SK-N-SH (cell line): ENCODE results near the gene PEX14.

Experiments used
- ELF1 ChIP-seq: IDR thresholded peaks from 2 replicates; pipeline ENCODE4 v1.4.0; 2012
- EP300 ChIP-seq, 2 experiments: IDR thresholded peaks; 2 replicates each; pipeline versions ENCODE4 v1.4.0 to v1.6.1; 2012; ENCODE audit warnings: borderline replicate concordance in 1 of 2, low read depth in 1 of 2, low read length in 1 of 2
- GABPA ChIP-seq: IDR thresholded peaks from 2 replicates; pipeline ENCODE4 v1.4.0; 2012; ENCODE audit warnings: low read depth, mild to moderate bottlenecking
- POLR2AphosphoS5 ChIP-seq: IDR thresholded peaks from 2 replicates; pipeline ENCODE4 v1.6.1; 2012; ENCODE audit warnings: low read depth, low read length
- RCOR1 ChIP-seq: fragments of 150-350 bp; IDR thresholded peaks from 2 replicates; pipeline ENCODE4 v1.6.1; 2017; ENCODE audit warnings: antibody characterized with exemption, low read length
- RFX5 ChIP-seq: IDR thresholded peaks from 2 replicates; pipeline ENCODE4 v1.6.1; 2012; ENCODE audit warnings: mild to moderate bottlenecking, improper control_type of control experiment, low read length
- SIN3A ChIP-seq: IDR thresholded peaks from 2 replicates; pipeline ENCODE4 v1.6.1; 2012; ENCODE audit warnings: low read depth, mild to moderate bottlenecking, low read length, moderate library complexity, borderline replicate concordance
- TAF1 ChIP-seq: IDR thresholded peaks from 2 replicates; pipeline ENCODE4 v1.6.1; 2012; ENCODE audit warnings: low read depth, mild to moderate bottlenecking, low read length, moderate library complexity, borderline replicate concordance
- TEAD4 ChIP-seq: IDR thresholded peaks from 2 replicates; pipeline ENCODE4 v1.4.0; 2012; ENCODE audit warnings: mild to moderate bottlenecking, borderline replicate concordance; ENCODE audit not compliant: insufficient read depth
- TF ChIP-seq, protein P1 (sequence below): IDR thresholded peaks from 2 replicates; pipeline ENCODE4 v1.4.0; 2012; ENCODE audit warnings: low read depth
- TF ChIP-seq, protein P2 (sequence below): fragments of 200-600 bp; sonication (generic); IDR thresholded peaks from 2 replicates; pipeline ENCODE4 v1.6.1; 2017; ENCODE audit warnings: antibody characterized with exemption, mild to moderate bottlenecking, moderate library complexity
- TF ChIP-seq, protein P3 (sequence below): fragments of 150-350 bp; IDR thresholded peaks from 2 replicates; pipeline ENCODE4 v1.6.1; 2017; ENCODE audit warnings: antibody characterized with exemption, low read length, low read depth, borderline replicate concordance
- TF ChIP-seq, protein P4 (sequence below): IDR thresholded peaks from 2 replicates; pipeline ENCODE4 v1.6.1; 2012; ENCODE audit warnings: mild to moderate bottlenecking, low read depth, low read length, moderate library complexity
- TF ChIP-seq, protein P5 (sequence below): IDR thresholded peaks from 2 replicates; pipeline ENCODE4 v1.4.0; 2012; ENCODE audit warnings: low read depth, borderline replicate concordance

DNA sequence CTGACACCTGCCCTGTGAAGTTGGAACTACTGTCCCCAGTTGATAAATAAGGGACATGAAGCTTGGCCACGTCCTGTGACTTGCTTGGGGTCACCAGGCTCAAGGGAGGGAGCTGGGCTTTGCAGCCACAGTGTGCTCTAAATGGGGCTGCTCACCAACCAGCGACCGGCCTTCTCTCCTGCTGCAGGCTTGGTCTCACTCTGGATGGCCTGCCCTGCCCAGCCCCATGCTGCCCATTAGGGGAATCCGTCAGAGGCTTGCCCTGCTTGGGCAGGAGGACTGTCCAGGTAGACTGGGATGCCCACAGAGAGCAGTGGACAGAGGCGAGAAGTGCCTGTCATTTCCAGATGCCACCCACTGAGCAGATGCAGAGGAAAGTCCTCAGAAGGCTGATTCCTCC is 45.8 kb upstream of the PEX14 start:
- TF ChIP-seq, protein P1, sequence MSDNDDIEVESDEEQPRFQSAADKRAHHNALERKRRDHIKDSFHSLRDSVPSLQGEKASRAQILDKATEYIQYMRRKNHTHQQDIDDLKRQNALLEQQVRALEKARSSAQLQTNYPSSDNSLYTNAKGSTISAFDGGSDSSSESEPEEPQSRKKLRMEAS: no peak
- TF ChIP-seq, protein P2, sequence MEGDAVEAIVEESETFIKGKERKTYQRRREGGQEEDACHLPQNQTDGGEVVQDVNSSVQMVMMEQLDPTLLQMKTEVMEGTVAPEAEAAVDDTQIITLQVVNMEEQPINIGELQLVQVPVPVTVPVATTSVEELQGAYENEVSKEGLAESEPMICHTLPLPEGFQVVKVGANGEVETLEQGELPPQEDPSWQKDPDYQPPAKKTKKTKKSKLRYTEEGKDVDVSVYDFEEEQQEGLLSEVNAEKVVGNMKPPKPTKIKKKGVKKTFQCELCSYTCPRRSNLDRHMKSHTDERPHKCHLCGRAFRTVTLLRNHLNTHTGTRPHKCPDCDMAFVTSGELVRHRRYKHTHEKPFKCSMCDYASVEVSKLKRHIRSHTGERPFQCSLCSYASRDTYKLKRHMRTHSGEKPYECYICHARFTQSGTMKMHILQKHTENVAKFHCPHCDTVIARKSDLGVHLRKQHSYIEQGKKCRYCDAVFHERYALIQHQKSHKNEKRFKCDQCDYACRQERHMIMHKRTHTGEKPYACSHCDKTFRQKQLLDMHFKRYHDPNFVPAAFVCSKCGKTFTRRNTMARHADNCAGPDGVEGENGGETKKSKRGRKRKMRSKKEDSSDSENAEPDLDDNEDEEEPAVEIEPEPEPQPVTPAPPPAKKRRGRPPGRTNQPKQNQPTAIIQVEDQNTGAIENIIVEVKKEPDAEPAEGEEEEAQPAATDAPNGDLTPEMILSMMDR: no peak
- TF ChIP-seq, protein P3, sequence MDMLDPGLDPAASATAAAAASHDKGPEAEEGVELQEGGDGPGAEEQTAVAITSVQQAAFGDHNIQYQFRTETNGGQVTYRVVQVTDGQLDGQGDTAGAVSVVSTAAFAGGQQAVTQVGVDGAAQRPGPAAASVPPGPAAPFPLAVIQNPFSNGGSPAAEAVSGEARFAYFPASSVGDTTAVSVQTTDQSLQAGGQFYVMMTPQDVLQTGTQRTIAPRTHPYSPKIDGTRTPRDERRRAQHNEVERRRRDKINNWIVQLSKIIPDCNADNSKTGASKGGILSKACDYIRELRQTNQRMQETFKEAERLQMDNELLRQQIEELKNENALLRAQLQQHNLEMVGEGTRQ: no peak
- TF ChIP-seq RCOR1 (no peak), EP300 (IDR thresholded peaks at IDR 0.05; ENCODE audit: borderline replicate concordance in 1 of 2, low read depth in 1 of 2, low read length in 1 of 2) (no peak), GABPA (no peak), TAF1 (no peak), ELF1 (no peak), SIN3A (no peak), POLR2AphosphoS5 (no peak), TEAD4 (no peak), RFX5 (no peak)
- TF ChIP-seq, protein P4, sequence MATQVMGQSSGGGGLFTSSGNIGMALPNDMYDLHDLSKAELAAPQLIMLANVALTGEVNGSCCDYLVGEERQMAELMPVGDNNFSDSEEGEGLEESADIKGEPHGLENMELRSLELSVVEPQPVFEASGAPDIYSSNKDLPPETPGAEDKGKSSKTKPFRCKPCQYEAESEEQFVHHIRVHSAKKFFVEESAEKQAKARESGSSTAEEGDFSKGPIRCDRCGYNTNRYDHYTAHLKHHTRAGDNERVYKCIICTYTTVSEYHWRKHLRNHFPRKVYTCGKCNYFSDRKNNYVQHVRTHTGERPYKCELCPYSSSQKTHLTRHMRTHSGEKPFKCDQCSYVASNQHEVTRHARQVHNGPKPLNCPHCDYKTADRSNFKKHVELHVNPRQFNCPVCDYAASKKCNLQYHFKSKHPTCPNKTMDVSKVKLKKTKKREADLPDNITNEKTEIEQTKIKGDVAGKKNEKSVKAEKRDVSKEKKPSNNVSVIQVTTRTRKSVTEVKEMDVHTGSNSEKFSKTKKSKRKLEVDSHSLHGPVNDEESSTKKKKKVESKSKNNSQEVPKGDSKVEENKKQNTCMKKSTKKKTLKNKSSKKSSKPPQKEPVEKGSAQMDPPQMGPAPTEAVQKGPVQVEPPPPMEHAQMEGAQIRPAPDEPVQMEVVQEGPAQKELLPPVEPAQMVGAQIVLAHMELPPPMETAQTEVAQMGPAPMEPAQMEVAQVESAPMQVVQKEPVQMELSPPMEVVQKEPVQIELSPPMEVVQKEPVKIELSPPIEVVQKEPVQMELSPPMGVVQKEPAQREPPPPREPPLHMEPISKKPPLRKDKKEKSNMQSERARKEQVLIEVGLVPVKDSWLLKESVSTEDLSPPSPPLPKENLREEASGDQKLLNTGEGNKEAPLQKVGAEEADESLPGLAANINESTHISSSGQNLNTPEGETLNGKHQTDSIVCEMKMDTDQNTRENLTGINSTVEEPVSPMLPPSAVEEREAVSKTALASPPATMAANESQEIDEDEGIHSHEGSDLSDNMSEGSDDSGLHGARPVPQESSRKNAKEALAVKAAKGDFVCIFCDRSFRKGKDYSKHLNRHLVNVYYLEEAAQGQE: no peak
- TF ChIP-seq, protein P5, sequence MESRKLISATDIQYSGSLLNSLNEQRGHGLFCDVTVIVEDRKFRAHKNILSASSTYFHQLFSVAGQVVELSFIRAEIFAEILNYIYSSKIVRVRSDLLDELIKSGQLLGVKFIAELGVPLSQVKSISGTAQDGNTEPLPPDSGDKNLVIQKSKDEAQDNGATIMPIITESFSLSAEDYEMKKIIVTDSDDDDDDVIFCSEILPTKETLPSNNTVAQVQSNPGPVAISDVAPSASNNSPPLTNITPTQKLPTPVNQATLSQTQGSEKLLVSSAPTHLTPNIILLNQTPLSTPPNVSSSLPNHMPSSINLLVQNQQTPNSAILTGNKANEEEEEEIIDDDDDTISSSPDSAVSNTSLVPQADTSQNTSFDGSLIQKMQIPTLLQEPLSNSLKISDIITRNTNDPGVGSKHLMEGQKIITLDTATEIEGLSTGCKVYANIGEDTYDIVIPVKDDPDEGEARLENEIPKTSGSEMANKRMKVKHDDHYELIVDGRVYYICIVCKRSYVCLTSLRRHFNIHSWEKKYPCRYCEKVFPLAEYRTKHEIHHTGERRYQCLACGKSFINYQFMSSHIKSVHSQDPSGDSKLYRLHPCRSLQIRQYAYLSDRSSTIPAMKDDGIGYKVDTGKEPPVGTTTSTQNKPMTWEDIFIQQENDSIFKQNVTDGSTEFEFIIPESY: no peak
